Right lobe of liver (tissue), 6 donors: ENCODE results near the gene CASZ1. TPM values are rescaled to one million over a fixed set of nuclear protein-coding genes. Genes with fewer than 3 reads are reported as not detected.
A peak's percentile ranks its signal among the peaks of the same experiment; 100 is the strongest.

Experiments used
- ATAC-seq, 4 donors: fragments of 200-7000 bp; cut with Tn5 transposase; one replicate each; pipeline ENCODE4 v1.9.1; 2020; ENCODE audit warnings: mild to moderate bottlenecking in 4 of 4, moderate library complexity in 4 of 4
- DNase-seq, 3 donors: peaks; one replicate each; pipeline ENCODE4 v3.0.0-alpha.2; 2020
- H3K27ac ChIP-seq, 3 donors: fragments of 200-600 bp; one replicate each; pipeline ENCODE4 v1.8.0; 2022
- H3K27me3 ChIP-seq, 2 donors: fragments of 200-600 bp; one replicate each; pipeline ENCODE4 v1.8.0; 2022
- H3K36me3 ChIP-seq, 4 donors: fragments of 200-600 bp; sonication (generic) in 1 of 4; one replicate each; pipeline versions ENCODE4 v1.5.1 to v1.8.0; 2017 to 2022; ENCODE audit warnings: control low read depth in 1 of 4
- H3K4me1 ChIP-seq, 4 donors: fragments of 200-600 bp; sonication (generic) in 1 of 4; one replicate each; pipeline versions ENCODE4 v1.5.1 to v1.8.0; 2017 to 2022; ENCODE audit warnings: control low read depth in 1 of 4
- H3K4me3 ChIP-seq, 3 donors: fragments of 200-600 bp; one replicate each; pipeline ENCODE4 v1.8.0; 2022
- H3K9me3 ChIP-seq, 4 donors: fragments of 200-600 bp; sonication (generic) in 1 of 4; one replicate each; pipeline versions ENCODE4 v1.5.1 to v1.8.0; 2017 to 2022; ENCODE audit warnings: control low read depth in 1 of 4
- POLR2A ChIP-seq: fragments of 450-650 bp; IDR thresholded peaks from one replicate; pipeline ENCODE4 v1.6.1; 2017; ENCODE audit warnings: antibody characterized with exemption, mild to moderate bottlenecking
- WGBS: methylation state at CpG from one replicate; pipeline ENCODE4 v1.1.6; 2018; ENCODE audit warnings: low coverage, low lambda C conversion rate; ENCODE audit not compliant: insufficient coverage; ENCODE audit errors: missing lambda C conversion rate; 5-methylcytosine and 5-hydroxymethylcytosine counted together
- intact Hi-C, 2 donors: fragments of 100-400 bp; cut with DNase I; formaldehyde crosslinking; loops; one replicate each; pipeline versions ENCODE4 v1.11.2 to v1.14.1; 2022
- total RNA-seq, 6 experiments: library from RNA; depleted of rRNA in 2 of 6; stranded (reverse); fragments of >200 nt in 2 of 6; fragmentation: NEBNext Ultra II Directional in 3 of 6; extraction: Animal tissue kit (Norgen Biotek cat#: 25700) in 3 of 6; gene quantifications; one replicate each; pipeline versions ENCODE4 v1.1.0 to v1.2.4, GENCODE V29; 2016 to 2023
- TF ChIP-seq, protein P1 (sequence below), 4 donors: fragments of 200-600 bp in 3 of 4; fragments of 450-650 bp in 1 of 4; IDR thresholded peaks; one replicate each; pipeline versions ENCODE4 v1.5.1 to v1.8.0; 2016 to 2022; ENCODE audit warnings: antibody characterized with exemption in 4 of 4, mild to moderate bottlenecking in 2 of 4
- donor health status: DM: no; HTN: yes; CAD: no.
- donor health status: DM: no; HTN: no; CAD: no.
- donor health status: DM: no; HTN: no; CAD: no.
- donor health status: DM: no; HTN: yes; CAD: no.
- donor health status: DM: no; HTN: yes; CAD: no.

The CASZ1 gene
- total RNA-seq, 6 experiments from 2014 or later, result 3.1 to 10.1 (median 5.3) TPM

DNA sequence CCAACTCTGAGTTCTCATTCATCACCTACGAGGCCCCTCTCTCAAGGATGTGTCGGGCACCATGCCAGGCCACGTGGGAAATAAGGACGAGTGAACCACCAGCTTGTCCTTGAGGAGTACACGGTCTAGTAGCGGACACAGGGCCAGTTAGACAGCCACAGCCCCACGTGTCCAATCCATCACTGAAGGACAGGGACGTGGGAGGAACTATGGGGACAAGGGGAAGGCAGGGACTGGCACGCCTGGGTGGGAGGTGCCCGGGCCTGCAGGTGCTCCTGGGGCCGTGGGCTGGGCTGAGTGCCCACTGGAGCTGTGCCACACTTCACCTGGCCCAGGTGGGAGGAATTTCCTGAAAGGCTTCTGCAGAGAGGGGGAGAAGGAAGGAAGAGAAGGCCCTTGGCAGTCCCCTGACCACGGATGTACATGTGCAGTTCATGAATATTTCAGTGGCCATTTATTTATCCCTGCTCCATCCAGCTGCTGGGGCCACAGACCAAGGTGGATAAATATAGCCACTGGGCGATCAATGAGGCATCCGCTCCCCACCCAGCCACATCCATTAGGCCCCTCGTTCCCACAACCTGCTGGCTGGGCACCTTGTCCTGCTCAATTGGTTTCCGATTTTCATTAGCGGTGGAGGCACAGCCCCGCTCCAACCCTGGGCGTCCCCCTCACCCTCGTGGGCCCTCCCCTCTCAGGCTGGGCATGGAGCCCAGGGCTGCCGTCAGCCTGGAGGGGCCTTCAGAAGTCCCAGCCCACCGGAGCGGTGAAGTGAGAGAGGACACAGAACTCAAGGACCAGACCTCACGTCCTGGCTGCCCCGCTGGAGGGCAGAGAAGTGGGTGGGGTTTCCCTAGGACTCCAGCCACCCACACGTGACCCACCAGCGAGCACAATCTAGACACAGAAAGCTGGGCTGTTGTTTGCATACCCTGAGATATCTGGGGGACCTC lies 59.5 kb downstream of the CASZ1 start:
- Histone ChIP-seq H3K27me3 (no peaks in the 10 kb centered on the region), H3K4me3 (no peak overlapping the region), H3K4me1 (no peaks in the 10 kb centered on the region), H3K9me3 (no peaks in the 10 kb centered on the region), H3K36me3 (no peaks in the 10 kb centered on the region), H3K27ac (no peak overlapping the region)
- DNase-seq (no peak), ATAC-seq (peak in 1 of 4 donors; percentile 40)
- 58% methylated on average over 13 of the region's 27 CpGs for WGBS
- intact Hi-C loops, result no loop called here
- TF ChIP-seq POLR2A, result no peak
- TF ChIP-seq, protein P1, sequence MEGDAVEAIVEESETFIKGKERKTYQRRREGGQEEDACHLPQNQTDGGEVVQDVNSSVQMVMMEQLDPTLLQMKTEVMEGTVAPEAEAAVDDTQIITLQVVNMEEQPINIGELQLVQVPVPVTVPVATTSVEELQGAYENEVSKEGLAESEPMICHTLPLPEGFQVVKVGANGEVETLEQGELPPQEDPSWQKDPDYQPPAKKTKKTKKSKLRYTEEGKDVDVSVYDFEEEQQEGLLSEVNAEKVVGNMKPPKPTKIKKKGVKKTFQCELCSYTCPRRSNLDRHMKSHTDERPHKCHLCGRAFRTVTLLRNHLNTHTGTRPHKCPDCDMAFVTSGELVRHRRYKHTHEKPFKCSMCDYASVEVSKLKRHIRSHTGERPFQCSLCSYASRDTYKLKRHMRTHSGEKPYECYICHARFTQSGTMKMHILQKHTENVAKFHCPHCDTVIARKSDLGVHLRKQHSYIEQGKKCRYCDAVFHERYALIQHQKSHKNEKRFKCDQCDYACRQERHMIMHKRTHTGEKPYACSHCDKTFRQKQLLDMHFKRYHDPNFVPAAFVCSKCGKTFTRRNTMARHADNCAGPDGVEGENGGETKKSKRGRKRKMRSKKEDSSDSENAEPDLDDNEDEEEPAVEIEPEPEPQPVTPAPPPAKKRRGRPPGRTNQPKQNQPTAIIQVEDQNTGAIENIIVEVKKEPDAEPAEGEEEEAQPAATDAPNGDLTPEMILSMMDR (IDR thresholded peaks at IDR 0.05), result no peak

DNA sequence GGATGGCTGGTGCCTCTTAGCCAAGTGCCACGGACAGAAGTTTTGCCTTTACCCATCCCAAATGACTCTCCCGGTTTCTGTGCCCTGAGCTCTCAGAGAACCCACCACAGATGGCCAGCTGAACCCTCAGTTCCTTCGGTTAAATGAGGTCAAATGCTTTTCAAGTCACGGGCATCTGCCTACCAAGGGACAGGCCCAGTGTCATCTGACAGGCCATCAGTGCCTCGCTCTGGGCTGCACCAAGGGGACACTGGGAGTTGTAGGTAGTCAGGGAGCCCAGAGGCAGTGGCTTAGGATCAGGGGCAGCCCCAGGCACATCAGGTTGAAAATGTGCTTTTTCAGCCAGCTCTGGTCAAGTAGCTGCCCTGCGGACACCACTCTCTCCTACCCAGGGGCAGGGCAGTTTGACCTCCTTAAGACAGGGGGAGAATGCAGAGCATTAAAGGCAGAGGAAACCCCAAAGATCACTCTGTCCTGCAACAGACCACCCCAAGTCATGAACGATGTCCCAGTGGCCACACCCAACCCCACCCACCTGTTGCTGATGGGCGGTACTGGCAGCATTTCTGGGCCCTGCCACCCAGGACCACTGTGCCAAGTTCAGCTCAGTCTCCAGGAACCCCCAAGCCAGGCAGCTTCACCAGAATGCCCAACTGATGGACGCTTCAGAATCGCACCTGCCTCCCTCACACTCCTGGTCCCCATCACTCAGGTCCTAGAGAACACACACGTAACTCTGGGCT lies 60.7 kb downstream of the CASZ1 start:
- intact Hi-C loops, result no loop called here
- 53% methylated on average over 2 of the region's 11 CpGs for WGBS

DNA sequence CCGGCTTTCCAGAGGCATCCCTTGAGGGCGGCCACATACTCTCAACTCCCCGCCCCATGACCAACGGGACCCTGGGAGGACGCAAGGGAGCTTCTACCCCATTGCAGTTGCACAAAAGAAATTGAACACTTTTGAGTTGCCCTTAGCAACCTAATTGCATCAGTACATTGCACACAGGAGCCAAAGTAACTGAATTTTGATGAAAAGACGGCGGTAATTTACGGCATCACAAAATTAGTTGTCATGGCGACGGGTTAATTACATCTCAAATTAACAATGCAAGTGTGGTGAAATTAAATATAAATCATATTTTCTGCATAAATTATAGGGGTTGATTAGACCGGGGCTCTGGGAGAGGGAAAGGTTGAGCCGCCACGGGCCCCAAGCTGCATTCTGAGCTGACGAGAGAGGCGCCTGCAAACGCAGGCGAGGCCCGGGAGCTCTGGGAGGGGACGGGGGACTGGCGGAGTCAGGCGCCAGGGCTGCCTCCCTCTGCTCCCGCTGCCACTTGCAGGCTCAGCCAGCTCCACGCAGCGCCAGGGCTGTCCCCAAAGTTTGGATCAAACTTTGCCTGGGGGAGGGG lies 61.4 kb downstream of the CASZ1 start:
- no peak overlapping the region for H3K4me3 ChIP-seq
- H3K36me3 ChIP-seq, result no peaks in the 10 kb centered on the region
- no peaks in the 10 kb centered on the region for H3K4me1 ChIP-seq
- no peaks in the 10 kb centered on the region for H3K9me3 ChIP-seq
- intact Hi-C loops, result no loop called here
- ATAC-seq (no peak), DNase-seq (no peak)
- WGBS, result 71% methylated on average over 16 of the region's 24 CpGs
- TF ChIP-seq, protein P1 (IDR thresholded peaks at IDR 0.05), result no peak
- TF ChIP-seq POLR2A, result no peak
- no peak overlapping the region for H3K27ac ChIP-seq
- H3K27me3 ChIP-seq, result no peaks in the 10 kb centered on the region

More for the DNA sequence above, 60.7 kb downstream of the CASZ1 start:
- H3K4me1 ChIP-seq, result no peaks in the 10 kb centered on the region
- no peak overlapping the region for H3K4me3 ChIP-seq
- no peak for ATAC-seq
- H3K36me3 ChIP-seq, result no peaks in the 10 kb centered on the region
- no peak overlapping the region for H3K27ac ChIP-seq
- TF ChIP-seq, protein P1 (IDR thresholded peaks at IDR 0.05), result no peak
- TF ChIP-seq POLR2A, result no peak
- H3K27me3 ChIP-seq, result no peaks in the 10 kb centered on the region
- H3K9me3 ChIP-seq, result no peaks in the 10 kb centered on the region
- DNase-seq, result no peak

GRCh38 chr1:10734375-10734774 lies 62.1 kb downstream of the CASZ1 start:
- Histone ChIP-seq H3K9me3 (no peaks in the 10 kb centered on the region), H3K27me3 (no peaks in the 10 kb centered on the region), H3K27ac (no peak overlapping the region), H3K36me3 (no peaks in the 10 kb centered on the region), H3K4me1 (no peaks in the 10 kb centered on the region), H3K4me3 (no peak overlapping the region)
- intact Hi-C loops, result no loop called here
- TF ChIP-seq, protein P1 (IDR thresholded peaks at IDR 0.05), result no peak
- no peak for TF ChIP-seq POLR2A
- 62% methylated on average over 6 of the region's 6 CpGs for WGBS
- ATAC-seq, result no peak
- no peak for DNase-seq
